ENCODE measurements around the gene PNMA6F. TPM values are rescaled to one million over a fixed set of nuclear protein-coding genes. Genes with fewer than 3 reads are reported as not detected.

Gene PNMA6F
- total RNA-seq, 1 experiment from 2014 or later = 0.13 TPM

DNA sequence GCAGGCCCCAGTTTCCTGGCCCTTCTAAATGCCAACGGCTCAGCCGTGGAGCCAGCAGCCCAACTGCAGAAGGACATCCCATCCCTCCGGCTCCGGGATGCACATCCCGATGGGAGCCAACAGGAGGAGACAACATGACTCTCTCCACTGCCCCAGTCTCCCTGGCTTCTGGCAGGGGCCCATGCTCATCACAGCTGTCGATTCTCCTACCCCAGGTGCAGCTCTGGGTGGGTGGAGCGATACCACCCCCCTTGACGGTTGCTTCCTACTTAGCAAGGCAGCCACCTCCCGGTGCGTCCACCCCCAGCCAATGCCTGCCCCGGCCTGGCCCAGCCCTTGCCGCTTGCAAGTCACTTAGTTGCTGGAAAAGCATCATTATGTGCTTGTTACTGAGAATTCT, 31.8 kb upstream of the PNMA6F start:
- TF ChIP-seq, protein P1, sequence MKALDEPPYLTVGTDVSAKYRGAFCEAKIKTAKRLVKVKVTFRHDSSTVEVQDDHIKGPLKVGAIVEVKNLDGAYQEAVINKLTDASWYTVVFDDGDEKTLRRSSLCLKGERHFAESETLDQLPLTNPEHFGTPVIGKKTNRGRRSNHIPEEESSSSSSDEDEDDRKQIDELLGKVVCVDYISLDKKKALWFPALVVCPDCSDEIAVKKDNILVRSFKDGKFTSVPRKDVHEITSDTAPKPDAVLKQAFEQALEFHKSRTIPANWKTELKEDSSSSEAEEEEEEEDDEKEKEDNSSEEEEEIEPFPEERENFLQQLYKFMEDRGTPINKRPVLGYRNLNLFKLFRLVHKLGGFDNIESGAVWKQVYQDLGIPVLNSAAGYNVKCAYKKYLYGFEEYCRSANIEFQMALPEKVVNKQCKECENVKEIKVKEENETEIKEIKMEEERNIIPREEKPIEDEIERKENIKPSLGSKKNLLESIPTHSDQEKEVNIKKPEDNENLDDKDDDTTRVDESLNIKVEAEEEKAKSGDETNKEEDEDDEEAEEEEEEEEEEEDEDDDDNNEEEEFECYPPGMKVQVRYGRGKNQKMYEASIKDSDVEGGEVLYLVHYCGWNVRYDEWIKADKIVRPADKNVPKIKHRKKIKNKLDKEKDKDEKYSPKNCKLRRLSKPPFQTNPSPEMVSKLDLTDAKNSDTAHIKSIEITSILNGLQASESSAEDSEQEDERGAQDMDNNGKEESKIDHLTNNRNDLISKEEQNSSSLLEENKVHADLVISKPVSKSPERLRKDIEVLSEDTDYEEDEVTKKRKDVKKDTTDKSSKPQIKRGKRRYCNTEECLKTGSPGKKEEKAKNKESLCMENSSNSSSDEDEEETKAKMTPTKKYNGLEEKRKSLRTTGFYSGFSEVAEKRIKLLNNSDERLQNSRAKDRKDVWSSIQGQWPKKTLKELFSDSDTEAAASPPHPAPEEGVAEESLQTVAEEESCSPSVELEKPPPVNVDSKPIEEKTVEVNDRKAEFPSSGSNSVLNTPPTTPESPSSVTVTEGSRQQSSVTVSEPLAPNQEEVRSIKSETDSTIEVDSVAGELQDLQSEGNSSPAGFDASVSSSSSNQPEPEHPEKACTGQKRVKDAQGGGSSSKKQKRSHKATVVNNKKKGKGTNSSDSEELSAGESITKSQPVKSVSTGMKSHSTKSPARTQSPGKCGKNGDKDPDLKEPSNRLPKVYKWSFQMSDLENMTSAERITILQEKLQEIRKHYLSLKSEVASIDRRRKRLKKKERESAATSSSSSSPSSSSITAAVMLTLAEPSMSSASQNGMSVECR (CRISPR knock-in tag; IDR thresholded peaks at IDR 0.05; ENCODE audit: borderline replicate concordance) = no peak
- TF ChIP-seq ESRRA (CRISPR knock-in tag; IDR thresholded peaks at IDR 0.05; ENCODE audit: borderline replicate concordance) = no peak
- TF ChIP-seq TP53 (CRISPR knock-in tag; IDR thresholded peaks at IDR 0.05) = no peak
- ChIA-PET CTCF (interaction anchor here (0.6 kb wide), 1 partner anchor 313 kb away, joined by 3 read pairs; no protein-coding TSS in a partner anchor), POLR2A (no interaction called here)
- ATAC-seq = peak; percentile 68; the same call in 1 of the 2 replicates
- DNase-seq (ENCODE audit: low spot score) = peak; percentile 19
- Mint-ChIP-seq H3K4me3 (no peak overlapping the region), H3K36me3 (peaks cover 23% of the 10 kb centered on the region), H3K9me3 (peaks cover 13% of the 10 kb centered on the region), H3K27me3 (ENCODE audit: low read depth) (peaks cover 6% of the 10 kb centered on the region), H3K27ac (no peak overlapping the region), H3K4me1 (peaks cover 12% of the 10 kb centered on the region)

DNA sequence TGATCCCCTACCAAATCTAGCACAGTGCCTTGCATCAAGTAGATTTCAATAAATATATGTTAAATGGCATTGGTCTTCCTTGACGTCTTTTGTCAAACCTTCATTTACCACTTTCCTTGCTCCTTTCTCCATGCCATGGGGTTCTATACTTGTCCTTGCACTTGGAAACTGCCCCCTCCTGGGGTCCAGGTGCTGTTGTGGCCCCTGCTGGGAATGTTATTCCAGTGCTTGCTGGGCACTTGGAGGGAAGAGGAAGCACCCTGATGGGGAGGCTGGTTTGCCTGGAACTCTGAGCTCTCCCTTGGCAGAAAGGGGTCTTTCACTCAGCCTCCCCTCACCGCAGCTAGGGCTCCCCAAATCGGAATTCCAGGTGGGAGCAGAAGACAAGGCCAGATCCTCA, 31.3 kb upstream of the PNMA6F start:
- ChIA-PET POLR2A (no interaction called here), CTCF (interaction anchor here (0.9 to 1.3 kb wide), 2 partner anchors 10 to 108 kb away, joined by 3 read pairs; no protein-coding TSS in a partner anchor)
- no peak for ATAC-seq
- H3K27ac Mint-ChIP-seq = no peak overlapping the region
- peaks cover 26% of the 10 kb centered on the region for H3K36me3 Mint-ChIP-seq
- TF ChIP-seq TP53 (CRISPR knock-in tag; IDR thresholded peaks at IDR 0.05) (no peak), ZNF423 (CRISPR knock-in tag; IDR thresholded peaks at IDR 0.05) (peak; percentile 74)
- peaks cover 2% of the 10 kb centered on the region for H3K27me3 Mint-ChIP-seq (ENCODE audit: low read depth)
- H3K4me1 Mint-ChIP-seq = peaks cover 12% of the 10 kb centered on the region
- peaks cover 13% of the 10 kb centered on the region for H3K9me3 Mint-ChIP-seq
- no peak for DNase-seq (ENCODE audit: low spot score)
- H3K4me3 Mint-ChIP-seq = no peak overlapping the region

DNA sequence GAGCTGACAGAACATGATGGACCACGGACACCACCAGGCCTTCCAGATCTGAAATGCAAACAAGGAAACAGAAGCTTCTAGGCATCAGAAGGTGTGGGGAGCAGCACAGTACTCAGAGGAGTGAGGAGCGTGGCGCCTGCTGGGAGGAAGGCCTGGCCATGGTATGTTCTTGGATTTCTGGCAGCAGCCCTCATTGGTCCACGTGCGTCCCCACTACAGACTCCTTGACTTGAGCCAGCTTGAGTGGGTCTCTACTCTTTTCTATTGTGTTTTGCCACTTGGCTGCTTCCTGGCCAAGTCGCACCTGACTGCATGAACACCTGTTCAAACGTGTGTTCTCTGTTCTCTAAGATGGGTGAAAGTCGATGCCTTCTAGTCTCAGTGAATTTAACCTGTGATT, 30.4 kb upstream of the PNMA6F start:
- POLR2A ChIA-PET = no interaction called here
- Mint-ChIP-seq H3K27ac (no peak overlapping the region), H3K27me3 (ENCODE audit: low read depth) (no peaks in the 10 kb centered on the region; the same call in 1 of the 2 replicates), H3K9me3 (peaks cover 6% of the 10 kb centered on the region), H3K4me1 (peaks cover 12% of the 10 kb centered on the region), H3K4me3 (no peak overlapping the region), H3K36me3 (peaks cover 22% of the 10 kb centered on the region)
- CTCF ChIA-PET = interaction anchor here (0.9 to 1.3 kb wide), 2 partner anchors 9 to 109 kb away, joined by 3 read pairs; no protein-coding TSS in a partner anchor
- no peak for ATAC-seq
- no peak for DNase-seq (ENCODE audit: low spot score)
- TF ChIP-seq CREB1 (CRISPR knock-in tag; IDR thresholded peaks at IDR 0.05) (no peak), CREM (CRISPR knock-in tag; IDR thresholded peaks at IDR 0.05) (no peak), ZBTB21 (CRISPR knock-in tag; IDR thresholded peaks at IDR 0.05; ENCODE audit: borderline replicate concordance) (no peak), NFATC4 (CRISPR knock-in tag; IDR thresholded peaks at IDR 0.05) (no peak), ZNF671 (CRISPR knock-in tag; IDR thresholded peaks at IDR 0.05) (no peak), PRRX2 (CRISPR knock-in tag; IDR thresholded peaks at IDR 0.05) (no peak), ZNF317 (CRISPR knock-in tag; IDR thresholded peaks at IDR 0.05; ENCODE audit: borderline replicate concordance, low read depth) (no peak), ZNF423 (CRISPR knock-in tag; IDR thresholded peaks at IDR 0.05) (no peak), EMX1 (CRISPR knock-in tag; IDR thresholded peaks at IDR 0.05) (no peak), RELA (CRISPR knock-in tag; IDR thresholded peaks at IDR 0.05; ENCODE audit: borderline replicate concordance) (no peak), TEAD4 (CRISPR knock-in tag; IDR thresholded peaks at IDR 0.05) (no peak)
- TF ChIP-seq, protein P2, sequence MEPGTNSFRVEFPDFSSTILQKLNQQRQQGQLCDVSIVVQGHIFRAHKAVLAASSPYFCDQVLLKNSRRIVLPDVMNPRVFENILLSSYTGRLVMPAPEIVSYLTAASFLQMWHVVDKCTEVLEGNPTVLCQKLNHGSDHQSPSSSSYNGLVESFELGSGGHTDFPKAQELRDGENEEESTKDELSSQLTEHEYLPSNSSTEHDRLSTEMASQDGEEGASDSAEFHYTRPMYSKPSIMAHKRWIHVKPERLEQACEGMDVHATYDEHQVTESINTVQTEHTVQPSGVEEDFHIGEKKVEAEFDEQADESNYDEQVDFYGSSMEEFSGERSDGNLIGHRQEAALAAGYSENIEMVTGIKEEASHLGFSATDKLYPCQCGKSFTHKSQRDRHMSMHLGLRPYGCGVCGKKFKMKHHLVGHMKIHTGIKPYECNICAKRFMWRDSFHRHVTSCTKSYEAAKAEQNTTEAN (CRISPR knock-in tag; IDR thresholded peaks at IDR 0.05) = no peak
- TF ChIP-seq, protein P3, sequence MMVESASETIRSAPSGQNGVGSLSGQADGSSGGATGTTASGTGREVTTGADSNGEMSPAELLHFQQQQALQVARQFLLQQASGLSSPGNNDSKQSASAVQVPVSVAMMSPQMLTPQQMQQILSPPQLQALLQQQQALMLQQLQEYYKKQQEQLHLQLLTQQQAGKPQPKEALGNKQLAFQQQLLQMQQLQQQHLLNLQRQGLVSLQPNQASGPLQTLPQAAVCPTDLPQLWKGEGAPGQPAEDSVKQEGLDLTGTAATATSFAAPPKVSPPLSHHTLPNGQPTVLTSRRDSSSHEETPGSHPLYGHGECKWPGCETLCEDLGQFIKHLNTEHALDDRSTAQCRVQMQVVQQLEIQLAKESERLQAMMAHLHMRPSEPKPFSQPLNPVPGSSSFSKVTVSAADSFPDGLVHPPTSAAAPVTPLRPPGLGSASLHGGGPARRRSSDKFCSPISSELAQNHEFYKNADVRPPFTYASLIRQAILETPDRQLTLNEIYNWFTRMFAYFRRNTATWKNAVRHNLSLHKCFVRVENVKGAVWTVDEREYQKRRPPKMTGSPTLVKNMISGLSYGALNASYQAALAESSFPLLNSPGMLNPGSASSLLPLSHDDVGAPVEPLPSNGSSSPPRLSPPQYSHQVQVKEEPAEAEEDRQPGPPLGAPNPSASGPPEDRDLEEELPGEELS (CRISPR knock-in tag; IDR thresholded peaks at IDR 0.05) = no peak
- TF ChIP-seq, protein P4, sequence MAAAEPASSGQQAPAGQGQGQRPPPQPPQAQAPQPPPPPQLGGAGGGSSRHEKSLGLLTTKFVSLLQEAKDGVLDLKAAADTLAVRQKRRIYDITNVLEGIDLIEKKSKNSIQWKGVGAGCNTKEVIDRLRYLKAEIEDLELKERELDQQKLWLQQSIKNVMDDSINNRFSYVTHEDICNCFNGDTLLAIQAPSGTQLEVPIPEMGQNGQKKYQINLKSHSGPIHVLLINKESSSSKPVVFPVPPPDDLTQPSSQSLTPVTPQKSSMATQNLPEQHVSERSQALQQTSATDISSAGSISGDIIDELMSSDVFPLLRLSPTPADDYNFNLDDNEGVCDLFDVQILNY (CRISPR knock-in tag; IDR thresholded peaks at IDR 0.05) = no peak
- TF ChIP-seq, protein P5, sequence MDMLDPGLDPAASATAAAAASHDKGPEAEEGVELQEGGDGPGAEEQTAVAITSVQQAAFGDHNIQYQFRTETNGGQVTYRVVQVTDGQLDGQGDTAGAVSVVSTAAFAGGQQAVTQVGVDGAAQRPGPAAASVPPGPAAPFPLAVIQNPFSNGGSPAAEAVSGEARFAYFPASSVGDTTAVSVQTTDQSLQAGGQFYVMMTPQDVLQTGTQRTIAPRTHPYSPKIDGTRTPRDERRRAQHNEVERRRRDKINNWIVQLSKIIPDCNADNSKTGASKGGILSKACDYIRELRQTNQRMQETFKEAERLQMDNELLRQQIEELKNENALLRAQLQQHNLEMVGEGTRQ (CRISPR knock-in tag; IDR thresholded peaks at IDR 0.05) = no peak
- TF ChIP-seq, protein P6, sequence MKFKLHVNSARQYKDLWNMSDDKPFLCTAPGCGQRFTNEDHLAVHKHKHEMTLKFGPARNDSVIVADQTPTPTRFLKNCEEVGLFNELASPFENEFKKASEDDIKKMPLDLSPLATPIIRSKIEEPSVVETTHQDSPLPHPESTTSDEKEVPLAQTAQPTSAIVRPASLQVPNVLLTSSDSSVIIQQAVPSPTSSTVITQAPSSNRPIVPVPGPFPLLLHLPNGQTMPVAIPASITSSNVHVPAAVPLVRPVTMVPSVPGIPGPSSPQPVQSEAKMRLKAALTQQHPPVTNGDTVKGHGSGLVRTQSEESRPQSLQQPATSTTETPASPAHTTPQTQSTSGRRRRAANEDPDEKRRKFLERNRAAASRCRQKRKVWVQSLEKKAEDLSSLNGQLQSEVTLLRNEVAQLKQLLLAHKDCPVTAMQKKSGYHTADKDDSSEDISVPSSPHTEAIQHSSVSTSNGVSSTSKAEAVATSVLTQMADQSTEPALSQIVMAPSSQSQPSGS (CRISPR knock-in tag; IDR thresholded peaks at IDR 0.05; ENCODE audit: borderline replicate concordance, low read depth) = no peak
- TF ChIP-seq, protein P7, sequence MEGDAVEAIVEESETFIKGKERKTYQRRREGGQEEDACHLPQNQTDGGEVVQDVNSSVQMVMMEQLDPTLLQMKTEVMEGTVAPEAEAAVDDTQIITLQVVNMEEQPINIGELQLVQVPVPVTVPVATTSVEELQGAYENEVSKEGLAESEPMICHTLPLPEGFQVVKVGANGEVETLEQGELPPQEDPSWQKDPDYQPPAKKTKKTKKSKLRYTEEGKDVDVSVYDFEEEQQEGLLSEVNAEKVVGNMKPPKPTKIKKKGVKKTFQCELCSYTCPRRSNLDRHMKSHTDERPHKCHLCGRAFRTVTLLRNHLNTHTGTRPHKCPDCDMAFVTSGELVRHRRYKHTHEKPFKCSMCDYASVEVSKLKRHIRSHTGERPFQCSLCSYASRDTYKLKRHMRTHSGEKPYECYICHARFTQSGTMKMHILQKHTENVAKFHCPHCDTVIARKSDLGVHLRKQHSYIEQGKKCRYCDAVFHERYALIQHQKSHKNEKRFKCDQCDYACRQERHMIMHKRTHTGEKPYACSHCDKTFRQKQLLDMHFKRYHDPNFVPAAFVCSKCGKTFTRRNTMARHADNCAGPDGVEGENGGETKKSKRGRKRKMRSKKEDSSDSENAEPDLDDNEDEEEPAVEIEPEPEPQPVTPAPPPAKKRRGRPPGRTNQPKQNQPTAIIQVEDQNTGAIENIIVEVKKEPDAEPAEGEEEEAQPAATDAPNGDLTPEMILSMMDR (IDR thresholded peaks at IDR 0.05) = no peak
